Measurements from ENCODE around the gene PTPN23. TPM values are rescaled to one million over a fixed set of nuclear protein-coding genes. Genes with fewer than 3 reads are reported as not detected.

Gene PTPN23
- total and polyA plus RNA-seq, 9 of the 15 experiments (the other 6 are each of a cell fraction or from before 2014, with no cell fraction given), result 0.41 to 58.7 (median 7.2) TPM

- TF ChIP-seq RBM17 (IDR thresholded peaks at IDR 0.05; ENCODE audit: borderline replicate concordance, low read depth, low read length), result no peak
- no peak for TF ChIP-seq ZNF232 (CRISPR knock-in tag; IDR thresholded peaks at IDR 0.05)
- peak; percentile 83 for TF ChIP-seq PKNOX1 (IDR thresholded peaks at IDR 0.05)
- TF ChIP-seq FOXP4 (CRISPR knock-in tag; IDR thresholded peaks at IDR 0.05; ENCODE audit: borderline replicate concordance), result no peak
- TF ChIP-seq ZNF274 (IDR thresholded peaks at IDR 0.05; ENCODE audit: borderline replicate concordance, low read depth, low read length), result no peak
- TF ChIP-seq MAX (CRISPR knock-in tag; IDR thresholded peaks at IDR 0.05), result peak; percentile 74
- no peak for TF ChIP-seq TGIF2 (CRISPR knock-in tag; IDR thresholded peaks at IDR 0.05)
- TF ChIP-seq KDM4B (IDR thresholded peaks at IDR 0.05; ENCODE audit: borderline replicate concordance in 2 of 2, low read depth in 1 of 2), result 0 out of 4 replicates have a peak, but pooled peaks of 1 of the 2 experiments have one; percentile 47
- no peak for TF ChIP-seq MYBL2 (IDR thresholded peaks at IDR 0.05; ENCODE audit: low read depth)
- TF ChIP-seq MYBL2 (CRISPR knock-in tag; IDR thresholded peaks at IDR 0.05; ENCODE audit: borderline replicate concordance), result no peak
- no peak for TF ChIP-seq ZNF24 (IDR thresholded peaks at IDR 0.05)
- no peak for TF ChIP-seq ZBTB7A (IDR thresholded peaks at IDR 0.05; ENCODE audit: borderline replicate concordance, control insufficient read depth, low read depth, low read length)
- no peak for TF ChIP-seq ZNF408 (CRISPR knock-in tag; IDR thresholded peaks at IDR 0.05; ENCODE audit: low read depth)
- no peak for TF ChIP-seq RERE (CRISPR knock-in tag; IDR thresholded peaks at IDR 0.05; ENCODE audit: borderline replicate concordance)
- TF ChIP-seq KLF13 (tag; IDR thresholded peaks at IDR 0.05; ENCODE audit: borderline replicate concordance, low read depth), result no peak
- TF ChIP-seq ZFP1 (CRISPR knock-in tag; IDR thresholded peaks at IDR 0.05), result no peak
- TF ChIP-seq ATF1 (CRISPR knock-in tag; IDR thresholded peaks at IDR 0.05), result no peak
- TF ChIP-seq ATF1 (tag; IDR thresholded peaks at IDR 0.05), result no peak
- 0 out of 2 replicates have a peak, but pooled peaks have one; percentile 73 for TF ChIP-seq ZNF282 (CRISPR knock-in tag; IDR thresholded peaks at IDR 0.05)
- no peak for TF ChIP-seq POU5F1 (IDR thresholded peaks at IDR 0.05; ENCODE audit: borderline replicate concordance, low read depth, low read length, partially characterized antibody)
- TF ChIP-seq FOXK1 (CRISPR knock-in tag; IDR thresholded peaks at IDR 0.05; ENCODE audit: borderline replicate concordance), result 0 out of 2 replicates have a peak, but pooled peaks have one; percentile 26
Observed at GRCh38 chr3:47406762-47407149, 25.9 kb downstream of the PTPN23 start (continued).
